GM19467 (cell line): ENCODE results near the gene RAB40C.

ENCODE experiments used
- ATAC-seq: cut with Tn5 transposase; IDR thresholded peaks from one replicate; pipeline ENCODE4 v1.9.1; 2021; ENCODE audit warnings: mild to moderate bottlenecking, moderate library complexity; ENCODE audit not compliant: unreplicated experiment

The RAB40C gene

DNA sequence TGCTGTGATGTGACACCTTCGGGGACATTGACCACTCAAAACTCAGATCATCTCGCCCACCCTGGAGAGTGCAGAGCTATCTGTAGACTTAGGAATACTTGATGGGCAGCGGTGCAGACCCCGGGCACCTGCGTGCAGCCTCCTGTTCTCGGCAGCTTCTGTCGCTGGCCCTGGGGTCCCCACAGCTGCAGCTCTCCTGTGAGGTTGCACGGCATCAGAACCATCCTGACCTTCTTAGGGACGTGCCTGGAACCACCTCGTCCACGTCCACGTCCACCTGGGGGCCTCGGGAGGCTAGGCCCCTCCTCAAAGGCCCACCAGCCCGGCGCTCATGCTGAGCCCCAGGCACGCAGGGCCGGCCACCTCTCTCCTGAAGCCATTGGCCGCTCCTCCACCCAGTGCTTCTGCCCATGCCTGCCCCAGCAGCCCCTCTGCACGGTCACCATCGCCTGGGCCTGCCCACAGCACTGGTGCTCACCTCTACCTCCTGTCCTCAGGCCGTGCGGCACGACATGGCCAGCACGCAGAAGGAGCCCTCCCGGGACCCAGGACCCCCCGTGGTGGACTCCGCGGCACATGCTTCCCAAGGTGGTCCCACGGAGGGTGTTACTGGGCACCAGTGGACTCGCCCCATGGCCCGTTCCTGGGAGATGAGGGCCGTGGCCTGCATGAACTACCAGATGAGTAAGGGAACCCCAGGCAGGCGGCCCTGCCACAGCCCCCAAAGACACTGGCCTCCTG, 38.6 kb downstream of the RAB40C start:
- ATAC-seq = no peak

DNA sequence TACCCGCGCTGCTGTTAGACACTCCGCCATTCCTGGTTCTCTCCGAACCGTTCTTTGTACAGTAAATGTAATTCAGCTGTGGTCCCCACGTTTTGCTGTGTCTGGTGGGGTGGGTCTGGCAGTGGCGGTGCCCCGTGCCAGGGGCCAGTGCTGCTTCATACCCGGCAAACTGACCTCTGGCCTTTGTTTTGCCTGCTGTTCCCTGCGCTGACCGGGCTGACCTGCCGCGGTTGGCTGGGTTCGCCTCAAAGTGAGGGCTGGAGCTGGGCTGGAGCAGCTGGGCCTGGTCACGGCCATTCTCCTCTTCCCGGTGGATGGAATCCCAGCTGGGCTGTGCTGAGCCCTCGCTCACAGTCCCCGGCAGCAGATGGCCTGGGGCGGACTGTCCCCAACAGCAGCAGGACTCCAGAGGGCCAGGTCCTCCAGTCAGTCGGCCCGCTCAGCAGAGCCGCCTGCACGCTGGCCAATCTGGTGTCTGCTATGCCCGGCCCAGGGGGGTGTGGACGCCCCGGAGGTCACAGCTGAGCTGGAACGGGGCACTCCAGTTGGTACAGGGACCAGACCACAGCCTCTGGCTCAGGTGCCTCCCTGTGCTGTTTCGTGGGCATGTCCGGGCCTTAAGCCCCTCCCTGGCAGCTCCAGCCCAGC, 39.4 kb downstream of the RAB40C start:
- no peak for ATAC-seq

DNA sequence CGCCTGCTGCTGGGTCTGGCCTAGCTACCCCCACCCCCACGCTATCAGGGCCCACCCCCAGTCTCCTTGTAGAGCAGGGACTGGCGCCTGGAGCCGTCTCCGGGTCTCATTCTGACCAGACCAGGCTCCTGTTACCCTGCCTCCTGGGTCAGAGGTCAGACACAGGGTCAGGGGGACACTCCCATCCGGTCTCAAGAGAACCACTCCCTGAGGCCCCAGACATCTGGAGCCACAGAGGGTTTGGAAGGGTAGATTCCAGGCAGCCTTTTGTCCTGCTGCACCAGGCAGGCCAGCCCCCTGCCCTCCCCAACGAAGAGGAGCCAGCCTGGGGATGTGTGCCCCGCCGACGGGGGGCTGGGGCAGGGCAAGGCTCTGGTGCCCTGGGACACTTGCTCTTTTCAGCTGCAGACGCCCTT, 40.0 kb downstream of the RAB40C start:
- no peak for ATAC-seq

DNA sequence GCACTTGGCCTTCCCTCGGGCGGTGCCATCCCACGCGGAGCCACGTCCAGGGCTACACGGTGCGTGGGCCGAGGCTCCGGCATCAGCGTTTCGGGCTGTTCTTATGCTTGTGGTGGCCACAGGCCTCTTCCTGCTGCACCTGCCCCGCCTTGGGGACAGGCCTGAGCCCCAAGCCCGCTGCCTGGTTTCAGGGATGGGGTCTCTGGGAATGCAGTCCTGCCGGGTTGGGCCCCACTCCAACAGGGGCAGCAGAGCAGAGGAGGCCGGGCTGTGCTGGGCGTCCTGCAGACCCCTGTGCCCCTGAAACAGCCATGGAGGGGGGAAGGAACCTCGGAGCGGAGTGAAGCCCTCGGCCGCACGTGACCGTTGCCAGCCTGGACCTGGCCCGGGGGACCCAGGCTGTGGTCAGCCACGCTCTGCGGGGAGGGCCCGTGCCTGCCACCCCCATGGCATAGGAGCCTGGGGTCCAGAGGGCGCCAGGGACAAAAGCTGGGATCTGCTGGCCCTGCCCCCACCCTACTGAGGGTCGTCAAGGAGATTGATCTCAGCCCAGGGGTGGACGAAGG, 40.5 kb downstream of the RAB40C start:
- ATAC-seq = no peak

DNA sequence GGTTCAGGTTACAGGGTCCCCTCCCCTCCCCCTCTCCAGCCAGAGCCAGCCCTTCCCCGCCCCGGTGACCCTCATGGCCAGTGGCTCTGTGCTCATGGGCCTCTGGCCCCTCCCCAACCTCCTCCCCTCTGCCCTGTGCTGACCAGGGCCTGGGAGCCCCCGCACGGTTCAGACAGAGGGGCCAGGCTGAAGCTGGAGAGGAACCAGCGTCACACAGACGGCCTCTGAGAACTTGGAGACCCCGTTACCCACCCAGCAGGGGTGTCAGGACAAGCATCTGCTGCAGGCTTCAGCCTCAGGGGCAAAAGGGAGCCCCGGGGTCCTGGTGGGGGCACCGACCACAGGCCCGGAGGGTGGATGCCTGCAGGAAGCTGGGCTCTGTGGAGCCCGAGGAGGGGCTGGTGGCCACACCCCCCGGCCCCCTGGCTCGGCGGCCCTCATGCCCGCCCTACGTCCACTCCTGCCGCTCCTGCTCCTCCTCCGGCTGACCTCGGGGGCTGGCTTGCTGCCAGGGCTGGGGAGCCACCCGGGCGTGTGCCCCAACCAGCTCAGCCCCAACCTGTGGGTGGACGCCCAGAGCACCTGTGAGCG, 41.0 kb downstream of the RAB40C start, which contains the start of gene WFIKKN1:
TSS of gene WFIKKN1 (plus strand) at position 171 of the 591 bp plus-strand sequence. CDS start at position 440, 269 bp downstream.
- ATAC-seq = no peak

DNA sequence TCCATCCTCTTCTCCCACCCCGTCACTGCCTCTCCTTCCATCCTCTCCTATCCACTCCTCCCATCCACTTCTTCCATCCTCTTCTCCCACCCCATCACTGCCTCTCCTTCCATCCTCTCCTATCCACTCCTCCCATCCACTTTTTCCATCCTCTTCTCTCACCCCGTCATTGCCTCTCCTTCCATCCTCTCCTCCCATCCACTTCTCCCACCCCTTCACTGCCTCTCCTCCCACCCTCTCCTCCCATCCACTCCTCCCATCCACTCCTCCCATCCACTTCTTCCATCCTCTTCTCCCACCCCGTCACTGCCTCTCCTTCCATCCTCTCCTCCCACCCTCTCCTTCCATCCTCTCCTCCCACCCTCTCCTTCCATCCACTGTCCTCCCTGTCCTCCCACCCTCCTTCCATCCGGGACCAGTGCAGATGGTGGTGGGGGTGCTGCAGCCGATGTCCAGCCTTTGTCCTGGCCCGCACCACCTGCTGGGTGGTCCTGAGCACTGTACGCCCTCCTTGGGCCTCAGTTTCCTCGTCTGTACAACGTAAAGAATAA, 42.0 kb downstream of the RAB40C start:
- no peak for ATAC-seq

DNA sequence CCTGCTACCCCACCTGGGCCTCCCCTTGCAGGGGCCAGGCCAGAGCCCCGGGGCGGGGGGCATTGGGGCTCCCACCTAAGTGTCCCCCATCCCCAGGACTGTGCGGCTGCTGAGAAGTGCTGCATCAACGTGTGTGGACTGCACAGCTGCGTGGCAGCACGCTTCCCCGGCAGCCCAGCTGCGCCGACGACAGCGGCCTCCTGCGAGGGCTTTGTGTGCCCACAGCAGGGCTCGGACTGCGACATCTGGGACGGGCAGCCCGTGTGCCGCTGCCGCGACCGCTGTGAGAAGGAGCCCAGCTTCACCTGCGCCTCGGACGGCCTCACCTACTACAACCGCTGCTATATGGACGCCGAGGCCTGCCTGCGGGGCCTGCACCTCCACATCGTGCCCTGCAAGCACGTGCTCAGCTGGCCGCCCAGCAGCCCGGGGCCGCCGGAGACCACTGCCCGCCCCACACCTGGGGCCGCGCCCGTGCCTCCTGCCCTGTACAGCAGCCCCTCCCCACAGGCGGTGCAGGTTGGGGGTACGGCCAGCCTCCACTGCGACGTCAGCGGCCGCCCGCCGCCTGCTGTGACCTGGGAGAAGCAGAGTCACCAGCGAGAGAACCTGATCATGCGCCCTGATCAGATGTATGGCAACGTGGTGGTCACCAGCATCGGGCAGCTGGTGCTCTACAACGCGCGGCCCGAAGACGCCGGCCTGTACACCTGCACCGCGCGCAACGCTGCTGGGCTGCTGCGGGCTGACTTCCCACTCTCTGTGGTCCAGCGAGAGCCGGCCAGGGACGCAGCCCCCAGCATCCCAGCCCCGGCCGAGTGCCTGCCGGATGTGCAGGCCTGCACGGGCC, 42.8 kb downstream of the RAB40C start:
- ATAC-seq = no peak

DNA sequence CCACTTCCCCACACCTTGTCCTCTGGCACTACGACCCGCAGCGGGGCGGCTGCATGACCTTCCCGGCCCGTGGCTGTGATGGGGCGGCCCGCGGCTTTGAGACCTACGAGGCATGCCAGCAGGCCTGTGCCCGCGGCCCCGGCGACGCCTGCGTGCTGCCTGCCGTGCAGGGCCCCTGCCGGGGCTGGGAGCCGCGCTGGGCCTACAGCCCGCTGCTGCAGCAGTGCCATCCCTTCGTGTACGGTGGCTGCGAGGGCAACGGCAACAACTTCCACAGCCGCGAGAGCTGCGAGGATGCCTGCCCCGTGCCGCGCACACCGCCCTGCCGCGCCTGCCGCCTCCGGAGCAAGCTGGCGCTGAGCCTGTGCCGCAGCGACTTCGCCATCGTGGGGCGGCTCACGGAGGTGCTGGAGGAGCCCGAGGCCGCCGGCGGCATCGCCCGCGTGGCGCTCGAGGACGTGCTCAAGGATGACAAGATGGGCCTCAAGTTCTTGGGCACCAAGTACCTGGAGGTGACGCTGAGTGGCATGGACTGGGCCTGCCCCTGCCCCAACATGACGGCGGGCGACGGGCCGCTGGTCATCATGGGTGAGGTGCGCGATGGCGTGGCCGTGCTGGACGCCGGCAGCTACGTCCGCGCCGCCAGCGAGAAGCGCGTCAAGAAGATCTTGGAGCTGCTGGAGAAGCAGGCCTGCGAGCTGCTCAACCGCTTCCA, 43.6 kb downstream of the RAB40C start:
- ATAC-seq = no peak

DNA sequence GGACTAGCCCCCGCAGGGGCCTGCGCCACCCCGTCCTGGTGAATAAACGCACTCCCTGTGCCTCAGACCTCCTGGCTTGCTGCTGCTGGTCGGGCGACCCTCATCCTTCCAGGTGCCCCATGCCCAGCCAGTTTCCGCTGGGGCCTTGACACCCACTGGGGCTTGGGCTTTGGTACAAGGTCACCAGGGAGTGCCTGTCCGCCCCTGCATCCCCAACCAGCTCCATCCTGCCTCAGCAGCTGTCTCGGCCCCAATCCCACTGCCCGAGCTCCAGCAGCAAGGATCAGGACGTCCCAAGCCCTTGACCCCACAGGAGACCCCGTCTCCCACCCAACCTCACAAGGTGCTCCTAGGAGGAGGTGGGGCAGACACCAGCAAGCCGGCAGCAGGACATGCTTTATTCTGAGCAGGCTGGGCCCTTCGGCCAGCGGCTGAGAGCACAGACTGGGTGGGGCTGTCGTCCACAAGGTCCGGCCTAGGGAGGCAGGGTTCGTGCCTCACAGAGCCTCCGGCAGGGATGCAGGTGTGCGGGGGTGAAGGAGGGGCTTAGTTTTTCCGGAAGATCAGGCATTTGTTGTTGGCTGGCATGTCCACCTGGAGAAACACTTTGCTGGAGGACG, 44.3 kb downstream of the RAB40C start:
- no peak for ATAC-seq

DNA sequence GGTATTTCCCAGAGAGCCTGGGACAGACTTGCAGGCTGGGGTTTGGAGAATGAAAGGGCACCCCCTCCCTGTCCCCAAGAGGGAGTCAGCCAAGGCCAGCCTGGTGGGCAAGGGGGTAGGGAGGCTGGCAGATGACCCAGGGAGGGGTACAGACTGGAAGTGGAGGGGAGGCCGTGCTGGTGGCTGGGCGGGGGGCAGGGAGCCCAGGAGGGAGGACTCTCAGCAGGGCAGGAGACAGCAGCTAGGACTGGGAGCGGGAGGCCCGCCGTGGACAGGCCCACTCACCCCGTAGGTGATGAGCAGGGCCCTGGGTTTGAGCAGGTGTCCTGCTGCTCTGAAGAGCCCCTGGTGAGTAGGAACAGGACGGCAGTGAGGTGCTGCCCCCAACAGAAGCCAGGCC, 45.1 kb downstream of the RAB40C start:
- ATAC-seq = no peak

DNA sequence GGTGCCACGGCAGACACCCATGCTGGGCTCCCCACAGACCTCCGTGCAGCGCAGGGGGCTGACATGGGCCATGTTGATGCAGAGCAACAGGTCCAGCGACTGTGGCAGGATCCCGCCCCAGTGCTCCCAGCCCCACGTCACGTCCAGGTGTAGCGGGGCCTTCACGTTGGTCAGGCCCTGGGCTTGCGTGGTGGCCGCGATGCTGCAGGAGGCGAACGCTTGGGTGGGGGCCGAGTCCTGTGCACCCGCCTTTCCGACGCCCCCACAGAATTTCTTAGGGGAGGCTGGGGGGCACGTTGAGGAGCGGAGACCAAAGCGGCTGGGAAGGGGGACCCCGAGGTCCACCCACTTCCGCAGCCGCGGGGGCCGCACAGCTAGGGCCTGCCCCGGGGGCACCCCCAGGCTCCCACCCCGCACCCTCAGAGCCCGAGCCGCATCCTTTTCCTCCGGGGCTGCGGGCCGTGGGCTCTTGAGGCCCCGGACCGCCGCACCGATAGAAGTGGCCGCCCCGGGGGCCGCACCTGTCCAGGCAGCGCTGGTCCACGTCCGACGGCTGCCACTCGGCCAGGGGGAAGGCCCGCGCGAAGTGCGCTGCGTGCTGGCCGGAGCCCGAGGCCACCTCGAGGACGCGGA, 45.8 kb downstream of the RAB40C start:
- peak; percentile 3 for ATAC-seq

DNA sequence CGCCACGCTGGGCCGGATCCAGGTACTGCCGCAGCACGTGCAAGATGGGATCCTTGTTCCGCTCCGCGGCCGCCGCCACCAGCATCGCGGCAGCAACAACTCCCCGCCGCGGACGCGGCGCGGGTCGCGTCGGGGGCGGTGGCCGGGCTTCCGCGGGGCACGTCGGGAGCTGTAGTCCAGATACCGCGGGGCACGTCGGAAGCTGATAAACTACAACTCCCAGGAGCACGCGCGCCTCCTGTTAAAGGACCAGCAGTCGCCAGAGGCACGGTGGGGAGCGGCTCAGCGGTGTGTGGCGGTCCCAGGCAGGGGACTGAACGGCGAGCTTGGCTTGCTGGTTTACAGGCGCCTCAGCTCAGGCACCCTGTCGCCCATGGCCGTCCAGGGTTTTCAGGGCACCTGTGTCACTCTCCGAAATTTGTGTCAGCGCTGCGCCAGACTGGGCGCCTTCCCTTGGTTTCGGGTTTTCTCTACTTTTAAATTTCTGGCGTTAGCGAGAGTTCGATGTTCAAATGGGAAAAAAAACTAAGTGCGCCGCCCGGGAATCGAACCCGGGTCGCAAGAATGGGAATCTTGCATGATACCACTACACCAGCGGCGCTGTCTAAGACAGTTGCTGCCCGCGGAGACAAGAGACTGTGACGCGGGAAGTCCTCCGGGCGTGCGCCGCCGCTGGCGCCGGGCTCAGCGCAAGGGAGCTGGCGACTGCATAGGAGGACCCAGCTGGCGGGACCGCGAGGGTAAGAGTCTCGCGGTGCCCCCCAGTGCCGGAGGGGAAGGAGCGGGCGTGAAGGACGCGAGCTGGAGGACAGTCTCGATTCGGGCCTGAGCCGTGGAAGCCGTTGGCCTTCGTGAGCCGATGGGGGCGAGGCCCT, 46.6 kb downstream of the RAB40C start, which contains the start of gene METTL26:
TSS of gene METTL26 (minus strand) at position 100 of the 875 bp plus-strand sequence. CDS start at position 85, 15 bp downstream.
- peak; percentile 64 for ATAC-seq

DNA sequence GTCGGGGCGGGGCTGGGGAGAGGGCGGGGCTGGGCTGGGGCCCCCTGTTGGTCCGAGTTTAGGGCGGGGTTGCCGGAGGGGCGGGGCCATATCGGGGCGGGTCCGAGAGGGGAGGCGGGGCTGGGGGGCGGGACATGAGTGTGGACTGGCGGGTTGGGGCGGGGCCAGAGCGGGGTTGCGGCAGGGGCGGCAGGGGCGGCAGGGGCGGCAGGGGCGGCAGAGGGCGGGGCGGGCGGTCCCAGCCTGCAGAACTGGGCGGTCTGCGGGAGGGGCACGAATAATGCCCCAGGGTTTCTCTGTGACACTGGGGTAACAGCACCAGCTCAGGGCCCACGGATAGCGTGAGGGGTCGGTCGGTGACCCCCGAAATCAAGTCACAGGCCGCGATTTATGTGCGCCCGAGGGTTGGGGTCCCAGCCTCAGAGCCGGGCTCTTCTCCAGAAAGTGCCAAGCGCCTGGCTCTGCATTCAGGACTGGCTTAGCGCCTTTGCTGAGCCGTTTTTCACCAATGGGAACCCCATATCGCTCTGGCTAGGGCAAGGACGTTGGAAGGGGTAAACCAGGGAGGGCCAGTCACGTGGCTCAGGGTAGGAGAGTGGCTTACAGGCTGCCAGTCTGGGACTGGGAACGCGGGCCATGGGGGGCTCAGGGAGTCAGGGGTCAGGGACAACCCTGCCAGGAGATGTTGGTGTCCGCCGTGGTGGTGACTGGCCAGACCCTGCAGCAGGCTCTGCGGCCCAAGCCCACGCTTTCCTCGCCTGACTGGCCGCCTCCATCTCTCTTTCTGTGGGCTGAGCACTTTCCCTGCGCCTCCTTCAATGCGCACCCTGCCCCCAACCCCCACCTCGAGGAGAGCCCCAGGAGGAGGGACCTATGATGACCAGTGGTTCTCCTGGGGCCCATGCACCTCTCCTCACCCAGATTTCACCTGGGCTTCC, 47.5 kb downstream of the RAB40C start:
- ATAC-seq = no peak

DNA sequence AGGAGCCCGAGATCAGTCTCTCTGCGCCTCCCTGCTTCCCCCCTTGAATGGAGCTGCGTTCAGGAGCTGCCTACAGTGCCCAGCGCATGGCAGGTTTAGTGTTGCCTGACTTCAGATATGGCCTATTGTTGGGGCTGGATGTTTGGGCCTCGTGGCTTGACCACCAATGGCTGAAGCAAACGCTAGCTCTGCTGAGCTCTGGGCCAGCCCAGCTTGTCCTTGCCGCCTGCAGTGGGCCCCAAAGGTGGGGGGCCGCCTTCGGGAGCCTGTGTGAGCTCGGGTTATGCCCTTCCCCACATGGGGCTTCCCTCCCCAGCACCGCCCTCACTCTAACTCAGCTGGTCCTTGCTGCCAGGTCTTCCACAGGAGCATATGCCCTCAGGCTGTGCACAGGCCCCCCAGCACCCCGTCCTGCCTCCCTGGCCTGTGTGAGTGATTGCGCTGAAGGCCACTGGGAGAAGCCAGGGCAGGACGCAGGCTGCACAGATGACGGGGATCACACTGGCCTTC, 48.2 kb downstream of the RAB40C start:
- no peak for ATAC-seq

DNA sequence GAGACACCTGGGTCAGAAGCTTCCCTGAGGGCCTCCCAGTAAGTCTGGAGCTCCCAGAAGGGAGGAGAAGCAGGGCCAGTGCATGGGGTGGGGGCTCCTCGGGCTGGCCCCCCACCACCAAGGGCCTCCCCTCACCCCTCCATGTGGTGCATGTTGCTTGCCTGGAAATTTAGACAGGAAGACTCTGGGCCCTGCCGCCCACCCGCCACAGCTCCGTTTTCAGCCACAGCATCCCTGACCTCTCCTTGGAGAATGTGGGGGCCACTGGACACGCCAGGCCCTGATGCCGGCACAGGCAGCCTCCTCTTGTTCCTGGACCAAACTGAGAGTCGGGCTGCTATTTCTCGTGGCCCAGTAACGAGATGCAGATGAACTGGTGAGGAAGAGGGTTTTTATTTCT, 49.0 kb downstream of the RAB40C start:
- no peak for ATAC-seq

DNA sequence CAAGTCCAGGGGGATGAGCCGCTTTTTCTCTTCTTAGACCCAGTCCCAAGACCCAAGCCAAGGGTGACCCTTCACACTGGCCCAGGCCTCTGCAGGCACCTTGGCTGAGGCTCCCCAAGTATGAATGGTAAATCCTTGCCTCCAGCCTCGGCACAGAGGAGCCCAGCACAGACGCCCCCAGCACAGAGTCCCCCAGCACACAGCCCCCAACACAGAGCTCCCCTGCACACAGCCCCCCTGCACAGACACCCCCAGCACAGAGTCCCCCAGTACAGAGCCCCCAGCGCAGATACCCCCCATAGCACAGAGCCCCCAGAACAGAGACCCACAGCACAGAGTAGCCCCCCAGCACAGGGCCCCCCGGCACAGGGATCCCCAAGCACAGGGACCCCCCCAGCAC, 50.7 kb downstream of the RAB40C start:
- no peak for ATAC-seq
